WTC11 (cell line): ENCODE results near the gene PPP6R1. TPM values are rescaled to one million over a fixed set of nuclear protein-coding genes. Genes with fewer than 3 reads are reported as not detected.

Source experiments
- ATAC-seq: fragments of 200-7000 bp; cut with Tn5 transposase; 2 replicates; pipeline ENCODE4 v1.10.0; 2021; ENCODE audit warnings: mild to moderate bottlenecking, moderate library complexity
- CTCF ChIA-PET: fragments of 300-600 bp; sonication (Branson Sonifier 250); formaldehyde crosslinking; loops from one replicate; lab custom pipeline; 2021; ENCODE audit warnings: antibody characterized with exemption; lab: Charles Lee
- POLR2A ChIA-PET: fragments of 350-600 bp; sonication (Branson Sonifier 250); formaldehyde crosslinking; loops from one replicate; lab custom pipeline; 2021; ENCODE audit warnings: antibody characterized with exemption; lab: Charles Lee
- DNase-seq: peaks from one replicate; pipeline ENCODE4 v3.0.0; 2021; ENCODE audit warnings: low spot score
- H3K27ac Mint-ChIP-seq: 2 replicates; pipeline ENCODE4 v1.8.0; 2021; ENCODE audit warnings: mixed read lengths
- H3K27me3 Mint-ChIP-seq: 2 replicates; pipeline ENCODE4 v1.8.0; 2021; ENCODE audit warnings: low read depth, mild to moderate bottlenecking, moderate library complexity, mixed read lengths
- H3K36me3 Mint-ChIP-seq: 2 replicates; pipeline ENCODE4 v1.8.0; 2021; ENCODE audit warnings: mixed read lengths
- H3K4me1 Mint-ChIP-seq: 2 replicates; pipeline ENCODE4 v1.8.0; 2022; ENCODE audit warnings: mixed read lengths
- H3K4me3 Mint-ChIP-seq: 2 replicates; pipeline ENCODE4 v1.8.0; 2021; ENCODE audit warnings: mild to moderate bottlenecking, moderate library complexity, mixed read lengths
- H3K9me3 Mint-ChIP-seq: 2 replicates; pipeline ENCODE4 v1.8.0; 2021; ENCODE audit warnings: mixed read lengths
- ATF1 ChIP-seq: sonication (generic); formaldehyde crosslinking; IDR thresholded peaks from 2 replicates; pipeline ENCODE4 v1.8.1; 2023; ENCODE audit warnings: mild to moderate bottlenecking, moderate library complexity, missing genetic modification reagents
- CREB1 ChIP-seq: sonication (generic); formaldehyde crosslinking; IDR thresholded peaks from 2 replicates; pipeline ENCODE4 v1.8.0; 2023; ENCODE audit warnings: mild to moderate bottlenecking, missing genetic modification reagents
- E2F5 ChIP-seq: sonication (generic); formaldehyde crosslinking; IDR thresholded peaks from 2 replicates; pipeline ENCODE4 v1.8.1; 2022; ENCODE audit warnings: mild to moderate bottlenecking, moderate library complexity, missing genetic modification reagents
- ESRRA ChIP-seq: sonication (generic); formaldehyde crosslinking; IDR thresholded peaks from 2 replicates; pipeline ENCODE4 v1.8.1; 2022; ENCODE audit warnings: mild to moderate bottlenecking, missing genetic modification reagents, borderline replicate concordance
- FOXK1 ChIP-seq: sonication (generic); formaldehyde crosslinking; IDR thresholded peaks from 2 replicates; pipeline ENCODE4 v1.8.0; 2022; ENCODE audit warnings: mild to moderate bottlenecking, moderate library complexity, missing genetic modification reagents
- HMGXB4 ChIP-seq: sonication (generic); formaldehyde crosslinking; IDR thresholded peaks from 2 replicates; pipeline ENCODE4 v1.8.1; 2023; ENCODE audit warnings: mild to moderate bottlenecking, moderate library complexity, missing genetic modification reagents
- MLX ChIP-seq: sonication (generic); formaldehyde crosslinking; IDR thresholded peaks from 2 replicates; pipeline ENCODE4 v1.8.1; 2023; ENCODE audit warnings: mild to moderate bottlenecking, missing genetic modification reagents, moderate library complexity
- MXD4 ChIP-seq: fragments of 250-450 bp; sonication (Bioruptor Pico); IDR thresholded peaks from 2 replicates; pipeline ENCODE4 v1.8.0; 2021; ENCODE audit warnings: mild to moderate bottlenecking, moderate library complexity, borderline replicate concordance
- NR2C2 ChIP-seq: sonication (generic); formaldehyde crosslinking; IDR thresholded peaks from 2 replicates; pipeline ENCODE4 v1.8.0; 2022; ENCODE audit warnings: mild to moderate bottlenecking, missing genetic modification reagents
- NR3C1 ChIP-seq: sonication (generic); formaldehyde crosslinking; conservative IDR thresholded peaks from 2 replicates; pipeline ENCODE4 v1.8.1; 2023; ENCODE audit warnings: low read depth, mild to moderate bottlenecking, missing genetic modification reagents
- OVOL2 ChIP-seq: fragments of 250-450 bp; sonication (Bioruptor Pico); IDR thresholded peaks from 2 replicates; pipeline ENCODE4 v1.9.0; 2021; ENCODE audit warnings: mild to moderate bottlenecking, borderline replicate concordance
- PREB ChIP-seq: sonication (generic); formaldehyde crosslinking; IDR thresholded peaks from 2 replicates; pipeline ENCODE4 v1.8.1; 2022; ENCODE audit warnings: mild to moderate bottlenecking, missing genetic modification reagents, moderate library complexity, borderline replicate concordance
- RORB ChIP-seq: fragments of 250-450 bp; sonication (Bioruptor Pico); IDR thresholded peaks from 2 replicates; pipeline ENCODE4 v1.9.0; 2021; ENCODE audit warnings: mild to moderate bottlenecking
- TCF7 ChIP-seq: sonication (generic); formaldehyde crosslinking; IDR thresholded peaks from 2 replicates; pipeline ENCODE4 v1.8.0; 2022; ENCODE audit warnings: mild to moderate bottlenecking, low read depth, missing genetic modification reagents, moderate library complexity
- USF1 ChIP-seq: sonication (generic); formaldehyde crosslinking; IDR thresholded peaks from 2 replicates; pipeline ENCODE4 v1.8.0; 2022; ENCODE audit warnings: mild to moderate bottlenecking, missing genetic modification reagents
- ZBTB21 ChIP-seq: sonication (generic); formaldehyde crosslinking; IDR thresholded peaks from 2 replicates; pipeline ENCODE4 v1.8.1; 2023; ENCODE audit warnings: mild to moderate bottlenecking, missing genetic modification reagents, borderline replicate concordance
- ZNF317 ChIP-seq: sonication (generic); formaldehyde crosslinking; IDR thresholded peaks from 2 replicates; pipeline ENCODE4 v1.8.1; 2023; ENCODE audit warnings: low read depth, mild to moderate bottlenecking, moderate library complexity, missing genetic modification reagents, borderline replicate concordance
- ZNF396 ChIP-seq: fragments of 250-450 bp; sonication (Bioruptor Pico); IDR thresholded peaks from 2 replicates; pipeline ENCODE4 v1.8.0; 2021; ENCODE audit warnings: mild to moderate bottlenecking, moderate library complexity, borderline replicate concordance
- ZNF512 ChIP-seq: sonication (generic); formaldehyde crosslinking; IDR thresholded peaks from 2 replicates; pipeline ENCODE4 v1.8.1; 2022; ENCODE audit warnings: missing genetic modification reagents, borderline replicate concordance
- total RNA-seq: library from RNA; stranded (reverse); gene quantifications from 3 replicates; pipeline ENCODE4 v1.2.3, GENCODE V29; 2021

Gene PPP6R1
- total RNA-seq, 1 experiment from 2014 or later, result 91.8 TPM

GRCh38 chr19:55253842-55254624, 4.8 kb downstream of the PPP6R1 start (continued):
- TF ChIP-seq TCF7 (CRISPR knock-in tag), result no peak
- TF ChIP-seq MLX (CRISPR knock-in tag), result no peak
- TF ChIP-seq ZNF317 (CRISPR knock-in tag), result no peak
- TF ChIP-seq HMGXB4 (CRISPR knock-in tag), result no peak
- TF ChIP-seq CREB1, result no peak
- no peak for TF ChIP-seq FOXK1 (CRISPR knock-in tag)
- TF ChIP-seq NR2C2 (CRISPR knock-in tag), result no peak
- no peak for TF ChIP-seq ESRRA (CRISPR knock-in tag)
- no peak for TF ChIP-seq NR3C1 (CRISPR knock-in tag)

GRCh38 chr19:55252760-55253663, 5.8 kb downstream of the PPP6R1 start:
- Mint-ChIP-seq H3K27ac (peak overlapping the region; percentile 88), H3K4me1 (peaks cover 44% of the 10 kb centered on the region), H3K4me3 (no peak overlapping the region), H3K36me3 (no peaks in the 10 kb centered on the region), H3K27me3 (no peaks in the 10 kb centered on the region), H3K9me3 (no peaks in the 10 kb centered on the region)
- TF ChIP-seq ZBTB21 (CRISPR knock-in tag) (no peak), ZNF512 (CRISPR knock-in tag) (no peak), MXD4 (CRISPR knock-in tag) (no peak), ZNF396 (CRISPR knock-in tag) (no peak), ATF1 (CRISPR knock-in tag) (no peak), PREB (CRISPR knock-in tag) (no peak), USF1 (CRISPR knock-in tag) (no peak), OVOL2 (CRISPR knock-in tag) (no peak), FOXK1 (CRISPR knock-in tag) (no peak), RORB (CRISPR knock-in tag) (no peak), E2F5 (CRISPR knock-in tag) (no peak)
- DNase-seq (no peak), ATAC-seq (no peak)
- ChIA-PET POLR2A (no interaction called here), CTCF (interaction anchor here (1.8 to 2.1 kb wide), 2 partner anchors 48 to 112 kb away, joined by 5 to 10 read pairs; no protein-coding TSS in a partner anchor)
